Stimulated activated naive CD4-positive, alpha-beta T cell treated with Interleukin-2 at 50 U/mL for 16 hours (primary cell): ENCODE data around the gene BBS2.

Source experiments
- DNase-seq: peaks from one replicate; lab custom pipeline; 2025; lab: John Stamatoyannopoulos, UW

BBS2 gene, protein sequence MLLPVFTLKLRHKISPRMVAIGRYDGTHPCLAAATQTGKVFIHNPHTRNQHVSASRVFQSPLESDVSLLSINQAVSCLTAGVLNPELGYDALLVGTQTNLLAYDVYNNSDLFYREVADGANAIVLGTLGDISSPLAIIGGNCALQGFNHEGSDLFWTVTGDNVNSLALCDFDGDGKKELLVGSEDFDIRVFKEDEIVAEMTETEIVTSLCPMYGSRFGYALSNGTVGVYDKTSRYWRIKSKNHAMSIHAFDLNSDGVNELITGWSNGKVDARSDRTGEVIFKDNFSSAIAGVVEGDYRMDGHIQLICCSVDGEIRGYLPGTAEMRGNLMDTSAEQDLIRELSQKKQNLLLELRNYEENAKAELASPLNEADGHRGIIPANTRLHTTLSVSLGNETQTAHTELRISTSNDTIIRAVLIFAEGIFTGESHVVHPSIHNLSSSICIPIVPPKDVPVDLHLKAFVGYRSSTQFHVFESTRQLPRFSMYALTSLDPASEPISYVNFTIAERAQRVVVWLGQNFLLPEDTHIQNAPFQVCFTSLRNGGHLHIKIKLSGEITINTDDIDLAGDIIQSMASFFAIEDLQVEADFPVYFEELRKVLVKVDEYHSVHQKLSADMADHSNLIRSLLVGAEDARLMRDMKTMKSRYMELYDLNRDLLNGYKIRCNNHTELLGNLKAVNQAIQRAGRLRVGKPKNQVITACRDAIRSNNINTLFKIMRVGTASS

DNA sequence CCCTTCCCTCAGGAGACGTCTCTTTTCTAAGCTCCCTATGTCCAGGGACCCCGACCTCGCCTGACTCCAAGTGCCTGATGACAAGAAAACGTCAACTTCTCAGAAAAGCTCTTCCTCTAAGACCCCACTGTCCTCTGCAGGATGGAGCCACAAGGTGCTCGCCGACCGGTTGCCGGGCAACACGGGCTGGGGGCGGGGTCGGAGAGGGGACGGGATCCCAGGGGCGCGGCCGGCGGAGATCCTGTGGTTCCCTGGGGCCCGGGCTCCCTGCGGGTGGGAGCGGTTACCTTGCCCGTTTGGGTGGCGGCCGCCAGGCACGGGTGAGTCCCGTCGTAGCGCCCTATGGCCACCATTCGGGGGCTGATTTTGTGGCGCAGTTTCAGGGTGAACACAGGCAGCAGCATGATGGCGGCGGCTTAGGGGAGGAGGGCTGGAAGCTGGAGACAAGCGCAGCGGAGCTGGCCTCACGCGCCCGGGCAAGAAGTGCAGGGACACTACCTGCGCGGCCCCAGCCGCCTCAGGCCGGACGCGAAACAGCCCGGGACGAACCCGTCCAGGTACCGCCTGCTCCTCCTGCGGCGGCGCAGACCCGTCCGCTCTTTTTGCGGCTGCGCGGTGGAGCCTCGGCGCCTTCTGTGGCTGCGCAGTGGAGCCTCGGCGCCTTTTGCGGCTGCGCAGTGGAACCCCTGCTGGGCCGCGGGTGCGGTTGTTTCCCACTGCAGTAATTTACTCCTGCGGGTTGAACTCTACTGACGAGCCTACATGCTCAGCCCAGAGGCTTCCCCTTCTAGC is at the start of gene BBS2:
BBS2 (minus strand) TSS at position 566 of the 792 bp plus-strand sequence; CDS start at position 404, 162 bp downstream.
- DNase-seq = peak; percentile 92

DNA sequence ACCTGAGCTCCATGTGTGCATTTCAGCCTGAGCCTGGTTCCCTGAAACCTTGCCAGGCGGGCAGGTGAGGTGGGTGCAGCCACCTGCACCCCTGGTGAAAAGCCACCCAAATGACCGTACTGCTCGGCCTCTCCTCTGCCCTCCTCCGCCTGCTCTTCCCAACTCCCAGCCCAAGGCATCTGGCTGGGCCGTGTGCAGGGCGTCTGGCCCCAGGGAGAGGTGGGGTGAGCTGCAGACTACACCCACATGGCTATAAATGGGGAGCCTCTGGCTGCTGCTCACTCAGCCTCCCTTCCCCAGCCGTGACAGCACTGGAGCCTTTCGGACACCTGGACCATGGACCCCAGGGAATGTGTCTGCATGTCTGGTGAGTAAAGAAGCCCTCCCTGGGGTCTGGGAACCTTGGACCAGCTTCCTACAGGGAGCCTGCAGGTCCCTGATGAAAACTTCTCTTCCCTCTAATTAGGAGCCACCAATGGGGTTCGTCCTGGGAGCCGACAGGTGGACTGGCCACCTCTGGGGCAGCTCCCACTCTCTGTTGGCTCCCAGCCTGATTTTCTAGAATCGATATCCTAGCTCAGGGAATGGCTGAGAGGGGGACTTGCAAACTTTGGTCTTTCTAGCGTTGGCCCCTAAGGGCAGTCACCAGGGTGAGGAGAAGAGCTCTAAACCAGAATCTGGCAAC is 45.1 kb upstream of the BBS2 start, which contains the start of gene MT4:
MT4 (plus strand) TSS at position 281 of the 685 bp plus-strand sequence; CDS start at position 337, 56 bp downstream.
- DNase-seq = no peak

DNA sequence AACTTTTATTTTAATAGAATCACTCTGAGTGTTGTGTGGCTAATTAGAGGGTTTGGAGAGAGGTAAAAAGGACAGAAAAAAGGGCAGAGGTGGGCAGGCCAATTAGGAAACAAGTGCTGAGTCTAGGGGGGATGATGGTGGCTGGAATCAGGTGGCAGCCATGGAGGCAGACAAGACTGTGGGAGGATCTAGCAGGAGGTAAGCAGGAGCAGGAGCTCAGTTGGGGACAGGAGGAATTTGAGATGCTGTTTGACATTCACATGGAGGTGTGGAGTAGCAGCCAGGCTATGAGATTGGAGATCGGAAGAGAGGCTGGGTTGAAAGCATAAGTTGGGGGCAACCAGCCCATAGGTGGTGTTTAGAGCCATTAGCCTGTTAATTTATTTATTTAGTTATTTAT is 41.3 kb upstream of the BBS2 start:
- no peak for DNase-seq

DNA sequence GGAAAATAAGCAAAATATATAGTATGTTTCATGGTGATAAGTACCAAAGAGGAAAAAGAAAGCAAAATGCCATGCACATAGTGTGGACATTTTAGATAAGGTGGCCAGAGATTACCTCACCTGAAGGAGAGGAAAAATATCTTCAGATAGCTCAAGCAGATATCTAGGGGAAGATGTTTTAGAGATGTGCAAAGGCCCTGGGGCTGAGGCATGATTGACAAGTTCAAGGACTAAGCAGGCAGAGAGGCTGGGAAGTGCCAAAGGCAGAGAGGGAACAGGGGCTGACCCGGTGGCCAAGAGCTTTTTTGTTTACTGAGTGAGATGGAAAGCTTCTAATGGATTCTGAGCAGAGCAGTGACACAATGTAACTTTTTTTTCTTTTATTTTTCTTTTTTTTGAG is 40.6 kb upstream of the BBS2 start:
- DNase-seq = no peak

DNA sequence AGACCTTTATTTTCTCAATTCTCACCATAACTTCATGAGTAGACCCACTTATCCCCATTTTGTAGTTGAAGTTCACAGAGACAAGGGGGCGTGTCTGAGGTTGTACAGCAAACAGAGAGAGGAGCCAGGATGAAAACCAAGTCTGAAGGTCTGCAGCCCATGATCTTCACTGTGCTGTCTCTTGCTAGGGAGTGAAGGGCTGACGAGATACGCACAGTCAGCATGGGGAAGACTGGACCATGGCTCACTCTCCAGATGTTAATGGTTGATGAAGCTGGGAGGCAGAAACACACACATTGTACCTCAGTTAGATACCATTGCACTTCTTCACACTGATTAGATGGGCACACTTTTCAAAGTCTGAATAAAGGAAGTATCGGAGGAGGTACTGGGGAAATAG is 39.3 kb upstream of the BBS2 start:
- no peak for DNase-seq

DNA sequence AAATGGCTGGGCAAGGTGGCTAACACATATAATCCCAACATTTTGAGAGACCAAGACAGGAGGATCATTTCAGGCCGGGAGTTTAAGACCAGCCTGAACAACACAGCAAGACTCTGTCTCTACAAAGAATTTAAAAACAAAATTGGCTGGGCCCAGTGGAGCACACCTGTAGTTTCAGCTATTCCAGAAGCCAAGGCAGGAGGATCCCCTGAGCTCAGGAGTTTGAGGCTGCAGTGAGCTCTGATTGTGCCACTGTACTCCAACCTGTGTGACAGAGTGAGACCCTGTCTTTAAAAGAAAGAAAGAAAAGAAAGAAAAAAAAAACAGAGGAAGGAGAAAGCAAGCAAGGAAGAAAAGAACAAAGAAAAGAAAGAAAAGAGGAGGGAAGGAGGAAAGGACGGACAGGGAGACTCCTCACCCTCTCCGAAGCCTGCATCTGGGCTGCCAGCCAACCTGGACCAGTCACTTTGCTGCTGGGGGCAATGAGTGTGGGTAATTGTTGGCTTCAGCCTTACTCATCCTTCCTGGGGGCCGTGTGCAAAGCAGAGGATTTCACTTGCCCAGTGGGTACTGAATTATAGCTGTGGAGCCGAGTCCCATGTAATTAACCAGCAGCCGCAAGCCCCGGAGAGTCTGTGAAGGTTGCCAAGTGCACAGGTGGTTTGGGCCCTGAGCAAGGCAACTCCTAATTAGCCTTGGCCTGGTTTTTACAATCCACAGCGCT is 38.4 kb upstream of the BBS2 start:
- no peak for DNase-seq

DNA sequence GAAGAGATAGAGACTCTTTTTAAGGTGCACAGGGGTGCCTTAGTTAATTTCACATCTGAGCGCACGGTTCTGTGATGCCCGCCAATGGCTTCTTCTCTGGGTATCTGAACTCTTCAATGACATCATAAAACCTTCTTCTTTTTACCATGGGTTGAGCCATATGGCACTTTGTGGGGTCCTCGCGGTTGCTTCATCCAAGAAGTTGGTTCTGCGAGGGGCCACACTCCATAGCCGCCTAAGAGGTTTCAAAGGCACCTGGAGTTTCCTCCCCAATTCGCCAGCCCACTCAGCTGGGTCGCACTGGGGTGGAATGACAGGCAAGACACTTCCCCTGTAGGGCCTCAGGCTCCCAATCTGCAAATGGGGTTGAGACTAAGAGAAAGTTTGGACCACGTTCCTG is 34.6 kb upstream of the BBS2 start:
- no peak for DNase-seq

DNA sequence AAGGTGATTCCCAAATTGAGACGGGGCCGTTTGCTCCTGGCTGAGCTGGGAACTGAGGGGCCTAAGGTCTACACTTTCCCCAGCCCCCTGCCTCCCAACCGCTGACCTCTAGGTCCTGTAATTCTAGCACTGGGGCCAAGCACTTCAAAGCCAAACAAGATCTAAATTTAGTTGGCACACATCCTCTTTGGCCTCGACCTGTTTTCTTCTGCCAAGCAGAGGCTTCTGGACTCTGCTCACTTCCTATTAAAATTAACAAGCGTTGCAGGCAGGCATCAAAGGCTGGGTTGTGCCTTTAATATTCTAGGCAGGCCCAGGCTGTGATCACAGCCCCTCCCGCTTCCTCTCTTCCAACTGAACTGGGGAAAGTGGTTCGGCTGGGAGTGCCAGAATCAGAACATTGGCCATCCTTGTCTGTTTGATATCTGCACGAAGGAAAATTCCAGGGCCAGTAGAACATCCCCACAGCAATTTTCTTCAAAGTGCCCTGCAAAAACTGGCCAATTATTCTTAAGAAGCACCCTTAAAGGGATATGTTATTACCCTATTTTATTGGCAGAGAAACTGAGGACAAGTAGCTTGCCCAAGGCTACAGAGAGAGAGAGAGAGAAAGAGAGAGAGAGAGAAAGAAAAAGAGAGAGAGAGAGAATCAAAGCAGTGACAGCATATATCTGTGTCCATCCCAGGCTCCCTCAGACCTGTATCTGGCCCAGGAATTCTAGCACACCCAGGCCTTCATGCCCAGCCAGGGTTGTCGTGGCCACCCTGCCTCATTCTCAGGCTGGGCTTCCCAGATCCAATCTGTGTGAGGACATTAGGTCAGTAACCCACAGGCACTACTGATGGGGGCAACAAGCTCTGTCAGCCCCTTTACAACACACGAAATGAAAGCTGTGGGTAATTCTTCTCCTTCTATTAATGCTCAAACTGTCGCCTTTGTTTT is 32.2 kb upstream of the BBS2 start:
- DNase-seq = no peak

DNA sequence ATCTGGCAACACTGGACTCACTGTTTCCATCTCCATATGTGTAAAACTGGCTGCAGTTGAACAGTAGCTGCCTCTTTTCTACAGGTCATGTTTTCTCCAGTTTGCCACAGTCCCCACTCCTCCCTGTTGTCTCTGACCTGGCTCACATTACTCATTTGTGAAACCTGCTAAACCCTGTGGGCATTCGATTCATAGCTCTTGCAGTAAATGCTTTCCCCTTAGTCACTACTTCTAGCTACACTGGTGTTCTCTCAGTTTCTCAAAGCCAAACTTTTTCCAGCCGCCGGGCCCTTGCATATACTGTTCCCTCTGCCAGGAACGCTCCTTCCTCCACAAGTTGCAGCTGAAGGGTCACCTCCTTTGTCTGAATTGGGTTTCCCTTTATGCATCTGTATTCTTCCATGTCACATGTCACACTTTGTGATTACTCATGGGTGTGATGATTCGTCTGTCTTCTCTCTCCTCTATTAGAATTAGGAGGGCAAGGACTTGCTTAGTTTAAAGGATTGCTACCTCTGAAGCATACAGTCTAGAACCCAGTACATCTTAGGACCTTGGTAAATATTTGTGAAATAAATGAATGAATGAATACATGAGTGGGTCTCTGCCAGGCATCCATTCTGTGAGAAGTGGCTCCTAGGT is 30.0 kb upstream of the BBS2 start:
- no peak for DNase-seq

DNA sequence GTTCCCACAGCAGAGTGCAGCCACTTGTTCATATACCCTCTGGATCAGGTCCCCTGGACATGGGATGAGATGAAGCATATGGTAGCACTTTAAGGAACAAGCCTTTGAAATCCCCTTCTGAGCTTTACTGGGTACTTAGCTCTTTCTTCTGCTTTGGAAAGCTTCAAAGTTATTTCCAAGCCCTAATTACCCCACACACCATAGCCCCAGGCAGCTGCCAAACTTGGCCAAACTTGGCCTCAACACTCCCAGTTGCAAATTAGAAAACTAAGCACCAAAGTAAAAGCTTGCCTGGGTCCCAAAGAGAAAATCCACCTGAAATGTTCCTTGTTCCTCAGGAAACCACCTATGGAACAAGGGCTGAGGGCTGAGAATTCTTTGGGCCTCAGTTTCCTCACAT is 29.3 kb upstream of the BBS2 start:
- no peak for DNase-seq

DNA sequence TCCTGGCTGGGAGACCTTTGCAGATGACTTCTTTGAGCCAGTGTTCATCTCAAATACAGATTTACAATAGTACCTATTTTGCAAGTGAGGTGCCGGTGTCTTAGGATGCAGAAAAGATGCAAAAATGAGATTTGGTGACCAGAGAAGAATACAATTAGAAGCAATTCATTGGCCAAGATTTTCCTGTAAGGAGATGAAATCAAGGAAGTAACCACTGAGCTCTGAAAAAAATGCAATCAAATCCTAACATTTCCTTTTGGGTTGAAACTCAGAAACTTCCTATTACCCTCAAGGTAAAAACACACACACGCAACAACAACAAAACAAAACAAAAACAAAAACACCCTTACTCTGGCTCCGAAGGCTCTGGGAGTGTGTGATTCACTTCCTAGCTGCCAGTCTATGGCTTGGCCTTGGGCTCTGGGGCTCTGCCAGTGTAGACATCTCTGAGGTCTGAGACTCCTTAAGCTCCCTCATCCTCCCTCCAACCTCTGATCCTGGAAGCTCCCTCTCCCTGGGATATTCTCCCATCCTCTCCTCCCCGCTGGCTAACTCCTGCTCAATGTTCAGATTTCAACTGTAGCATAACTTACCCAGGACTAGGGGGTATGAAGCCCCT is 28.2 kb upstream of the BBS2 start:
- no peak for DNase-seq

DNA sequence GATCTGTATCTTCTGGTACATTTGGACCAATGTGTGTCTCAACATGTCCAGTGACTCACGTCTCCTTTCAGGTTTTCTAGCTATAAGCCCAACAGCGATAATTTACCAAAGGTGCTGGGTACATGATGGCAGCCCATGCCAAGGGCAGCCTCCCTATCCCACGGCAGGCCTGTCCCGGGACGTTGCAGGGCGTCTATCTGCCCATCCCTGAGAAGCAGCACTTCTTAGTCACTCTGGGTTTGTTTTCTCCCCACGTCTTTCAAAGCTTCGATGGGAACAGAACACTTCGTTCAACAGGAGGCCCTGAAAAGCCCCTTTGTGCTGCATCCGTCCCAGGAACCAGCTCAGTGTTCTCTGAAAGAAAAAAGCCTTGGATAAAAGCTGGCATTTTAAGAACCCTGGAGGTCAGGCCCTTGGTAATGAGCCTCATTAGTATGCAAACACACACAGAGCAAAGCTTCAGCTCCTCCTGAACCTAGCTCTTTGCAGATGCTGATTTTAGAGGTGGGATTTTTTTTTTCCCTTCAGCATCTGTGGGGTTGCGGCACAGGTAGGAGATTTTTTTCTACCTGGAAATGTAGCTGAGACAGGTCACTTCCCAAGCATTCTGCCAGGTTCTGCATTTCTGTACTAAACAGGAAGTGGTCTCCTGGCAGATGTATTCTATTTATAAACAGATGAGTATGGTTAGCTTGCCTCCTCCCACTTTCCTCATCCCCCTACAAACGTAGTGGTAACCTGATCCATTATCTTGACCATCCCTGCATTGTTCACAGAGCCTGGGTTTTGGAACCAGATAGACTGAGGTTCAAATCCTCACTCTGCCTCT is 27.5 kb upstream of the BBS2 start:
- no peak for DNase-seq

DNA sequence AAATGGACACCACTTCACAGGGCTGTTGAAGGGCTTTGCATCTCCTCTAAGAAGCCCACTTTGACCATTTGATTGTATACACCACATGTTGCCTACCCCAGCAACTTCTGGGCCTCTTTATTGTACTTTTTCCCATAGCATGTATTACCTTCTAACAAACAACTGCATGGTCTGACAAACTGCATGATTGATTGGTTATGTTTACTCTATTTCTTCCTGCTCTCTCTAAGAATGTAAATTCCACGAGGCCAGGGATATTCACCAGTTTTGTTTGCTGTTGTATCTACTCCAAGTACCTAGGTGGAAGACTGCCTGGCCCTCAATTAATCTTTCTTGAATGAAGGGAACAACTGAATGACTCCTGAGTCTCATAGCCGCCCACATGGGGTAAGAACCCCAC is 22.2 kb upstream of the BBS2 start:
- no peak for DNase-seq

DNA sequence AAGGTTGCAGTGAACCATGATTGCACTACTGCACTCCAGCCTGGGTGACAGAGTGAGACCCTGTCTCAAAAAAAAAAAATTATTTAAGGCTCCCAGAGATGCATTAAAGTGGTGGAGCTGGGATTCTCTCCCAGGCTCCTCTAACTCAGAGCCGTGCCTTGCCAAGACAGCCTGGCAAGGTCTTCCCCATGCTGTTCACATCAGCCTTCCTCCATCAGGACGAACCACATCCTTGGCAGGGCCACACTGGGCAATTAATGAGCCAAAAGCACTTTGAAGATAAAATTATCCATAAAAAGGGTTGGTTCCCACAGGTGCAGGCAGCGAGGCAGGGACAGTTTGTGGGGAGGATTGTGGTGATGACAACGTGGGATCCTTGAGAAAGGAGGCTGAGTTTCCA is 19.8 kb upstream of the BBS2 start:
- no peak for DNase-seq

DNA sequence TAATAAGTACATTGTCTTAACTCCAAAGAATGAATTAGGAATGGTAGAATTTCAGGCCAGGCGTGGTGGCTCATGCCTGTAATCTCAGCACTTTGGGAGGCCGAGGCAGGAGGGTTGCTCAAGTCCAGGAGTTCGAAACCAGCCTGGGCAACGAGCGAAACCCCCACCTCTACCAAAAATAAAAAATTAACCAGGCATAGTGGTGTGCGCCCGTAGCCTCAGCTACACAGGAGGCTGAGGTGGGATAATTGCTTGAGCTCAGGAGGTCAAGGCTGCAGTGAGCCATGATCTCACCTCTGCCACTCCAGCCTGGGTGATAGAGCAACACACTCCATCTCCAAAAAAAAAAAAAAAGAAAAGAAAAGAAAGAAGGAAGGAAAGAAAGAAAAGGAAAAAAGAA is 18.5 kb upstream of the BBS2 start:
- DNase-seq = no peak

DNA sequence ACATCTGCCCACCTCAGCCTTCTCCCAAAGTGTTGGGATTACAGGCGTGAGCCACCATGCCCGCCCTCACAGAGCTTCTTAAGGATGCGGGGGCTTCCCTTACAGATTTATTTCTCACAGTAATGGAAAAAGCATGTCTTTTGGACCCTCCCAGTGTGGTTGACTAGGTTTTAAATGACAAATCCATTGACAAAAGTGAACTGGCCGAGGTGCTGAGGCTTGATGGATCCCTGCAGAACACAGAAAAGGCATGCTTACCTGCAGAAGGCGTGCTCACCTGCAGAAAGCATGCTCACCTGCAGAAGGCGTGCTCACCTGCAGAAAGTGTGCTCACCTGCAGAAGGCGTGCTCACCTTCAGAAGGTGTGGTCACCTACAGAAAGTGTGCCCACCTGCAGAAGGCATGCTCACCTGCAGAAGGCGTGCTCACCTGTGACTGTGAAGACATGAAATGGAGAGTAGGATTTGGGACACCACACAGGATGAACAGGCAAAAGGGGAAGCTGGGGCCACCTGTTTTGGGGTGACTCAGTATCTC is 15.1 kb upstream of the BBS2 start:
- DNase-seq = no peak

DNA sequence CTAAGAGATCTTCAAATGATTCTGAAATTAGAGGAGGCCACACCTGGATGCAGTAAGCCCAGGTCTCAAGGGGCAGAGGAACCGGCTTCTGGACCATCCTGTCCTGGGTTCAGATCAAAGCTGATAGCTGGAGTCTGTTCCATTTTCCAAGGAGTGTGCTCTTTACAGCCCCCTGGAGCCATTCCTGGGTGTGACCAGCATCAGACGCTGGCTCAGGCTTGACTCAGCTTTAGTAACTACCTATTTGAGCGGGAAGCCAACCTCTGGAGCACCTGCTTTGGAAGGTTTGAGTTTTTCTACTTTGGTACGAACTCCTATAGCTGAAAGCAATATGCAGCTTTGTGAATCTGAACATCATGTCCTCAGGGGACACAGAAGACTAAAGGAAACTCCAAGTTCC is 12.9 kb upstream of the BBS2 start:
- no peak for DNase-seq

DNA sequence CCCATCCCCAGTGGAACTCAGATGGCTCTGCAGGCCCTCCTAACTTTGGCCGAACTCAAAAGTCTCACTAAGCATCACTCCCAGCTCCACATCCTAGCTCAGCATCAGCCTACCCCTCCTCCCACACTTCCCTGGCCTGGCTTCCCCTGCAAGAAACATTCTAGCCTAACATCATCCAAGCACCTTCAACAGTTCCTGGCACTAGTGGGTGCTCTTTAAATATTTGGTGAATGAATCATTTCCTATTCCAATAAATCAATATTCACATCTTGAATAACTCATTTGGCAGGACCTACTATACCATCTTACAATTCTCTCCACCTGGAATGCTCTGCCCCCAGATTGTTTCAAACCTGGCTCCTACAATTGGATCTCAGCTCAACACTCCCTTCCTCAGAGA is 11.0 kb upstream of the BBS2 start:
- no peak for DNase-seq
